Fibroblast of lung (primary cell): ENCODE measurements around the gene KAT2A.

ENCODE experiments used
- EZH2 ChIP-seq: IDR thresholded peaks from 2 replicates; pipeline ENCODE4 v1.5.1; 2012; ENCODE audit warnings: low read length, control low read depth, mild to moderate bottlenecking; ENCODE audit errors: missing control alignments
- TF ChIP-seq, protein P1 (sequence below), 2 donors: IDR thresholded peaks in 1 of 2; conservative IDR thresholded peaks in 1 of 2; 1 replicate in 1 of 2; 2 replicates in 1 of 2; pipeline ENCODE4 v1.5.1; 2011 to 2012; ENCODE audit warnings: low read length in 2 of 2, control low read depth in 1 of 2, inconsistent platforms in 1 of 2, low read depth in 1 of 2, mild to moderate bottlenecking in 1 of 2

GRCh38 chr17:42165751-42166150, 44.6 kb upstream of the KAT2A start:
- TF ChIP-seq, protein P1, sequence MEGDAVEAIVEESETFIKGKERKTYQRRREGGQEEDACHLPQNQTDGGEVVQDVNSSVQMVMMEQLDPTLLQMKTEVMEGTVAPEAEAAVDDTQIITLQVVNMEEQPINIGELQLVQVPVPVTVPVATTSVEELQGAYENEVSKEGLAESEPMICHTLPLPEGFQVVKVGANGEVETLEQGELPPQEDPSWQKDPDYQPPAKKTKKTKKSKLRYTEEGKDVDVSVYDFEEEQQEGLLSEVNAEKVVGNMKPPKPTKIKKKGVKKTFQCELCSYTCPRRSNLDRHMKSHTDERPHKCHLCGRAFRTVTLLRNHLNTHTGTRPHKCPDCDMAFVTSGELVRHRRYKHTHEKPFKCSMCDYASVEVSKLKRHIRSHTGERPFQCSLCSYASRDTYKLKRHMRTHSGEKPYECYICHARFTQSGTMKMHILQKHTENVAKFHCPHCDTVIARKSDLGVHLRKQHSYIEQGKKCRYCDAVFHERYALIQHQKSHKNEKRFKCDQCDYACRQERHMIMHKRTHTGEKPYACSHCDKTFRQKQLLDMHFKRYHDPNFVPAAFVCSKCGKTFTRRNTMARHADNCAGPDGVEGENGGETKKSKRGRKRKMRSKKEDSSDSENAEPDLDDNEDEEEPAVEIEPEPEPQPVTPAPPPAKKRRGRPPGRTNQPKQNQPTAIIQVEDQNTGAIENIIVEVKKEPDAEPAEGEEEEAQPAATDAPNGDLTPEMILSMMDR (conservative IDR thresholded peaks at IDR 0.05 in 1 of 2, IDR thresholded peaks at IDR 0.05 in 1 of 2; ENCODE audit: low read depth in 1 of 2, low read length in 2 of 2), result no peak
- no peak for TF ChIP-seq EZH2
